Stimulated activated CD4-positive, alpha-beta T cell treated with anti-CD3 and anti-CD28 coated beads, Interleukin-15, amount 100 ng/mL, for 24 hours (primary cell): ENCODE measurements around the gene TMEM33.

Experiments
- DNase-seq: peaks from one replicate; pipeline ENCODE4 v3.0.0-alpha.2; 2020

TMEM33 gene

GRCh38 chr4:42008011-42008786, 73.0 kb downstream of the TMEM33 start:
- no peak for DNase-seq
